MM.1S (cell line): ENCODE data around the gene PRDM5.

Source experiments
- CTCF ChIP-seq: fragments of 300-600 bp; sonication (generic); IDR thresholded peaks from 2 replicates; pipeline ENCODE4 v1.5.1; 2016; ENCODE audit warnings: antibody characterized with exemption, low read length, mixed read lengths
- EZH2 ChIP-seq: fragments of 300-600 bp; sonication (generic); optimal IDR thresholded peaks from 2 replicates; pipeline ENCODE3; 2017; ENCODE audit warnings: low read depth, mild to moderate bottlenecking, antibody characterized with exemption, low read length, mixed read lengths
- EZH2phosphoT487 ChIP-seq: fragments of 300-600 bp; sonication (generic); IDR thresholded peaks from 2 replicates; pipeline ENCODE4 v1.6.1; 2018; ENCODE audit warnings: antibody characterized with exemption, low read length

GRCh38 chr4:120877021-120877420 is 45.5 kb downstream of the PRDM5 start:
- TF ChIP-seq EZH2 = no peak
- no peak for TF ChIP-seq CTCF
- TF ChIP-seq EZH2phosphoT487 = no peak
